Mesenchymal stem cell (in vitro differentiated cells and primary cell): ENCODE data around the gene PPP6R1.

Experiments used
- DNase-seq: peaks from one replicate; pipeline ENCODE4 v3.0.0-alpha.2; 2013
- H2AFZ ChIP-seq: one replicate; pipeline ENCODE4 v1.6.1; 2013; ENCODE audit warnings: low read depth, mild to moderate bottlenecking, control low read depth, inconsistent platforms, low read length, moderate library complexity
- H2AK5ac ChIP-seq: 2 replicates; pipeline ENCODE4 v1.6.1; 2013; ENCODE audit warnings: low read length, moderate library complexity, mild to moderate bottlenecking, inconsistent platforms; ENCODE audit not compliant: severe bottlenecking
- H2BK120ac ChIP-seq: one replicate; pipeline ENCODE4 v1.6.1; 2013; ENCODE audit warnings: low read depth, mild to moderate bottlenecking, inconsistent platforms, low read length, moderate library complexity
- H2BK12ac ChIP-seq, 2 experiments: one replicate each; pipeline ENCODE4 v1.6.1; 2013; ENCODE audit warnings: inconsistent platforms in 2 of 2, low read length in 2 of 2, mild to moderate bottlenecking in 2 of 2, moderate library complexity in 2 of 2, control low read depth in 1 of 2
- H2BK15ac ChIP-seq: one replicate; pipeline ENCODE4 v1.6.1; 2013; ENCODE audit warnings: mild to moderate bottlenecking, low read depth, inconsistent platforms; ENCODE audit not compliant: poor library complexity, severe bottlenecking
- H2BK5ac ChIP-seq: 2 replicates; pipeline ENCODE4 v1.6.1; 2013; ENCODE audit warnings: low read depth, mild to moderate bottlenecking, low read length, control low read depth, inconsistent platforms; ENCODE audit not compliant: poor library complexity, severe bottlenecking
- H3K14ac ChIP-seq, 2 experiments: one replicate each; pipeline ENCODE4 v1.6.1; 2013; ENCODE audit warnings: inconsistent platforms in 2 of 2, low read length in 2 of 2, control low read depth in 1 of 2, mild to moderate bottlenecking in 1 of 2, moderate library complexity in 1 of 2
- H3K18ac ChIP-seq, 2 experiments: one replicate each; pipeline ENCODE4 v1.6.1; 2013; ENCODE audit warnings: inconsistent platforms in 2 of 2, low read length in 2 of 2, control low read depth in 1 of 2, low read depth in 1 of 2, mild to moderate bottlenecking in 1 of 2
- H3K23ac ChIP-seq, 2 experiments: one replicate each; pipeline ENCODE4 v1.6.1; 2013; ENCODE audit warnings: inconsistent platforms in 2 of 2, low read length in 2 of 2, mild to moderate bottlenecking in 2 of 2, moderate library complexity in 2 of 2, control low read depth in 1 of 2
- H3K27ac ChIP-seq: 2 replicates; pipeline ENCODE4 v1.5.1; 2013; ENCODE audit warnings: mild to moderate bottlenecking, moderate library complexity, low read length, control low read depth, inconsistent platforms; ENCODE audit not compliant: poor library complexity, severe bottlenecking
- H3K27me3 ChIP-seq, 2 experiments: 2 replicates each; pipeline versions ENCODE4 v1.6.1 to v1.7.0; 2013; ENCODE audit warnings: low read length in 2 of 2, mild to moderate bottlenecking in 2 of 2, moderate library complexity in 2 of 2, control low read depth in 1 of 2, inconsistent platforms in 1 of 2; ENCODE audit not compliant: control insufficient read depth in 1 of 2, insufficient read depth in 1 of 2
- H3K36me3 ChIP-seq, 2 experiments: 2 replicates each; pipeline versions ENCODE4 v1.6.1 to v1.7.0; 2013; ENCODE audit warnings: low read length in 2 of 2, control low read depth in 1 of 2, inconsistent platforms in 1 of 2, low read depth in 1 of 2, mild to moderate bottlenecking in 1 of 2; ENCODE audit not compliant: insufficient read depth in 2 of 2, control insufficient read depth in 1 of 2
- H3K4ac ChIP-seq, 2 experiments: one replicate each; pipeline ENCODE4 v1.6.1; 2013; ENCODE audit warnings: inconsistent platforms in 2 of 2, low read length in 2 of 2, mild to moderate bottlenecking in 2 of 2, moderate library complexity in 2 of 2, control low read depth in 1 of 2, low read depth in 1 of 2
- H3K4me1 ChIP-seq: 2 replicates; pipeline ENCODE4 v1.6.1; 2013; ENCODE audit warnings: low read depth, low read length, control low read depth; ENCODE audit not compliant: control insufficient read depth, insufficient read depth
- H3K4me2 ChIP-seq: 2 replicates; pipeline ENCODE4 v1.6.1; 2013; ENCODE audit warnings: low read length, mild to moderate bottlenecking, inconsistent platforms; ENCODE audit not compliant: poor library complexity, severe bottlenecking
- H3K4me3 ChIP-seq, 2 experiments: 2 replicates each; pipeline versions ENCODE4 v1.5.1 to v1.7.0; 2013; ENCODE audit warnings: low read length in 2 of 2, mild to moderate bottlenecking in 2 of 2, control low read depth in 1 of 2, low read depth in 1 of 2; ENCODE audit not compliant: insufficient read depth in 1 of 2
- H3K79me1 ChIP-seq: replicated peaks from 2 replicates; pipeline ENCODE4 v1.6.1; 2013; ENCODE audit warnings: mild to moderate bottlenecking, control low read depth, low read length, inconsistent platforms; ENCODE audit not compliant: poor library complexity, severe bottlenecking
- H3K9ac ChIP-seq: 2 replicates; pipeline ENCODE4 v1.7.0; 2013; ENCODE audit warnings: mild to moderate bottlenecking, low read length, moderate library complexity
- H3K9me3 ChIP-seq: 2 replicates; pipeline ENCODE4 v1.7.0; 2013; ENCODE audit warnings: mild to moderate bottlenecking, low read length; ENCODE audit not compliant: control insufficient read depth
- H4K8ac ChIP-seq: one replicate; pipeline ENCODE4 v1.6.1; 2013; ENCODE audit warnings: inconsistent platforms, mild to moderate bottlenecking, low read length, moderate library complexity
- H4K91ac ChIP-seq: one replicate; pipeline ENCODE4 v1.6.1; 2013; ENCODE audit warnings: mild to moderate bottlenecking, low read length, inconsistent platforms
- WGBS: methylation state at CpG from one replicate; pipeline ENCODE4 v1.1.7; 2013; ENCODE audit warnings: mixed read lengths; 5-methylcytosine and 5-hydroxymethylcytosine counted together

The PPP6R1 gene

DNA sequence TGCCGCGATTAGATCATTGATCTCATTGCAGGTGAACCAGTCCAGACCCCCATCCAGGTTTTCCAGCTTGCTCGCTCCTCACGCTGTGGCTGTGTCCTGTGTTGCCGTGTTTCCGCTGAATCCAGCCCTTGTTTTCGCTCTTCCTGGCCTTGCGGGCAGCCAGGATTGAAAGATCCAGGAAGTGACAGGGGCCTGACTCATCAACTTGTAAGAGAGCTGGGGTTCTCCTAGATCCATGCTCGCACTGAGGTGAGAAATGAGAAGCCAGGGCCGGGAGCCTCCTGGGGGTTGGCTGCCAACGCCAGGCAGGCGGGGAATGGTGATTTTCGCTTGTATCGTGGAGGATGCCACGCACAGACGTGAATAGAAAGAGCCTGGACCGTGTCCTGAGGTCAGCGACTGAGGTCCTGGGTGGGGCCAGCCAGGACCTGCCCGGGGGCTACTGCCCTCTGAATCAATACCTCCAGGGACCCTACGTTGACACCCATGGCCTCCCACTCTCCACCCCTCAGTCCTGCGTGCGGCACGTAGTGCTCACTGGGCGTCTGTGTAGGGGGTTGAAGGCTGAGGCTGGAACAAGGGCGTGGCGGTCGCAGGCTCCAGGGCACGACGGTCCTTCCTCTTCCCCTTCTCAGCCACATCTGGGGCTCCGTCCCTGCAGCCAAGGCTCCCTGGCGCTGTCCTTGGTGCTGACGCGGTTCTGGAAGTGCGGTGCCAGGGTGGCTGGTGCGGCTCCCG is 42.2 kb downstream of the PPP6R1 start:
- H3K9me3 ChIP-seq, result peaks cover 7% of the 10 kb centered on the region
- H3K4ac ChIP-seq, result peak overlapping the region; percentile 42 to 60
- WGBS, result 4% methylated on average over 33 of the region's 36 CpGs
- H3K23ac ChIP-seq, result no peak overlapping the region
- H3K18ac ChIP-seq, result peak overlapping the region; percentile 85 to 87
- DNase-seq, result peak; percentile 100
- H3K4me3 ChIP-seq, result peak overlapping the region; percentile 47 to 82
- H2BK12ac ChIP-seq, result peak overlapping the region; percentile 59 to 93
- H4K91ac ChIP-seq, result peak overlapping the region; percentile 95
- H2AFZ ChIP-seq, result no peak overlapping the region
- H2AK5ac ChIP-seq, result no peak overlapping the region
- no peak overlapping the region for H3K14ac ChIP-seq
- peak overlapping the region; percentile 80 for H3K9ac ChIP-seq
- H3K27me3 ChIP-seq, result no peaks in the 10 kb centered on the region
- peak overlapping the region; percentile 87 for H2BK15ac ChIP-seq
- peaks cover 11% of the 10 kb centered on the region for H3K4me1 ChIP-seq
- peak overlapping the region; percentile 78 for H3K27ac ChIP-seq
- H2BK120ac ChIP-seq, result peak overlapping the region; percentile 42
- H4K8ac ChIP-seq, result peak overlapping the region; percentile 35
- no peaks in the 10 kb centered on the region for H3K36me3 ChIP-seq
- H3K79me1 ChIP-seq, result no peaks in the 10 kb centered on the region
- peak overlapping the region; percentile 37 for H2BK5ac ChIP-seq
- peak overlapping the region; percentile 85 for H3K4me2 ChIP-seq

GRCh38 chr19:55213547-55213946 is 45.3 kb downstream of the PPP6R1 start:
- WGBS, result 90% methylated on average over 7 of the region's 7 CpGs
- H3K18ac ChIP-seq, result no peak overlapping the region
- no peak overlapping the region for H4K8ac ChIP-seq
- H2BK15ac ChIP-seq, result no peak overlapping the region
- no peak overlapping the region for H2AK5ac ChIP-seq
- no peaks in the 10 kb centered on the region for H3K36me3 ChIP-seq
- H3K14ac ChIP-seq, result no peak overlapping the region
- H3K4me3 ChIP-seq, result no peak overlapping the region
- H3K4me1 ChIP-seq, result peaks cover 26% of the 10 kb centered on the region
- H2AFZ ChIP-seq, result no peak overlapping the region
- no peak overlapping the region for H3K27ac ChIP-seq
- H4K91ac ChIP-seq, result no peak overlapping the region
- peaks cover 7% of the 10 kb centered on the region for H3K9me3 ChIP-seq
- H3K9ac ChIP-seq, result no peak overlapping the region
- no peak overlapping the region for H3K23ac ChIP-seq
- H2BK120ac ChIP-seq, result no peak overlapping the region
- H3K79me1 ChIP-seq, result no peaks in the 10 kb centered on the region
- H2BK5ac ChIP-seq, result no peak overlapping the region
- H3K27me3 ChIP-seq, result no peaks in the 10 kb centered on the region
- H3K4ac ChIP-seq, result no peak overlapping the region
- H2BK12ac ChIP-seq, result no peak overlapping the region
- H3K4me2 ChIP-seq, result no peak overlapping the region
- DNase-seq, result no peak

DNA sequence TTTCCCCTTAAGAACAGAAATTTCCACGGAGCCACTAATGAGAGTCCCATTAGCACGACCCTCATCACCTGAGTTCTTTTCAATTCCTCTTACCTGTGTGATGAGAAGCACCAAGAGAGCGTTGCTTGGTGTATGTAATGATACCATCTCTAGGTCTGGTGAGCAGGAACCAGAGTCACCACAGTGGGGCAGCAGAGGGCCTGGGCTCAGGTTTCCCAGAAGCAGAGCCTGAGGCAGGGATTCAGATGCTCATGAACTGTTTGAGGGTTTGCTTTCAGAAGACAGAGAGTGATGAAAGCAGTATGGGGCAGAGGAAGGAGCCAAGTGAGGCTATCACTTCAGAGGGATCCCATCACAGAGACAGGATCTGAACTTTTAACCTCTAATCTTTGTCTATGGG is 46.4 kb downstream of the PPP6R1 start:
- H4K91ac ChIP-seq, result no peak overlapping the region
- no peak overlapping the region for H3K4ac ChIP-seq
- no peak overlapping the region for H3K18ac ChIP-seq
- H3K14ac ChIP-seq, result no peak overlapping the region
- peaks cover 26% of the 10 kb centered on the region for H3K4me1 ChIP-seq
- H2AK5ac ChIP-seq, result no peak overlapping the region
- H2BK15ac ChIP-seq, result no peak overlapping the region
- no peak for DNase-seq
- H3K4me3 ChIP-seq, result no peak overlapping the region
- no peaks in the 10 kb centered on the region for H3K27me3 ChIP-seq
- no peak overlapping the region for H3K23ac ChIP-seq
- H3K9ac ChIP-seq, result no peak overlapping the region
- no peak overlapping the region for H4K8ac ChIP-seq
- no peak overlapping the region for H2BK12ac ChIP-seq
- no peaks in the 10 kb centered on the region for H3K79me1 ChIP-seq
- no peak overlapping the region for H2BK5ac ChIP-seq
- no peak overlapping the region for H2BK120ac ChIP-seq
- no peak overlapping the region for H3K4me2 ChIP-seq
- no peak overlapping the region for H3K27ac ChIP-seq
- no peak overlapping the region for H2AFZ ChIP-seq
- peaks cover 7% of the 10 kb centered on the region for H3K9me3 ChIP-seq
- WGBS, result 87% methylated on average over 2 of the region's 3 CpGs
- no peaks in the 10 kb centered on the region for H3K36me3 ChIP-seq

- no peak overlapping the region for H2BK15ac ChIP-seq
- no peak overlapping the region for H2BK5ac ChIP-seq
- 62% methylated on average over 16 of the region's 17 CpGs for WGBS
- peaks cover 7% of the 10 kb centered on the region for H3K9me3 ChIP-seq
- H3K27me3 ChIP-seq, result peaks cover 0 to 5% of the 10 kb centered on the region in 2 experiments
- no peak overlapping the region for H2AK5ac ChIP-seq
- H4K91ac ChIP-seq, result no peak overlapping the region
- H2AFZ ChIP-seq, result no peak overlapping the region
- peaks cover 25% of the 10 kb centered on the region for H3K4me1 ChIP-seq
- no peak overlapping the region for H3K4me3 ChIP-seq
- H3K23ac ChIP-seq, result no peak overlapping the region
- no peak overlapping the region for H3K14ac ChIP-seq
- H3K27ac ChIP-seq, result no peak overlapping the region
- H3K36me3 ChIP-seq, result peaks cover 0 to 4% of the 10 kb centered on the region in 2 experiments
- no peak overlapping the region for H3K9ac ChIP-seq
- H3K18ac ChIP-seq, result no peak overlapping the region
- H3K4ac ChIP-seq, result no peak overlapping the region
- H2BK12ac ChIP-seq, result peak overlapping the region in 1 of 2 experiments; percentile 23
- no peaks in the 10 kb centered on the region for H3K79me1 ChIP-seq
- H3K4me2 ChIP-seq, result no peak overlapping the region
- no peak overlapping the region for H4K8ac ChIP-seq
- H2BK120ac ChIP-seq, result no peak overlapping the region
- peak; percentile 87 for DNase-seq
These were observed 48.9 kb downstream of the PPP6R1 start for GRCh38 chr19:55209693-55210472.
